M059J (cell line): ENCODE results near the gene TANC1. TPM values are rescaled to one million over a fixed set of nuclear protein-coding genes. Genes with fewer than 3 reads are reported as not detected.
A peak's percentile ranks its signal among the peaks of the same experiment; 100 is the strongest.

Experiments used
- DNase-seq: peaks from one replicate; pipeline ENCODE4 v3.0.0-alpha.2; 2012; ENCODE audit warnings: low read depth
- total RNA-seq: library from RNA; depleted of rRNA; stranded (reverse); fragments of >200 nt; shearing (Covaris generic); gene quantifications from 2 replicates; pipeline ENCODE4 v1.2.3, GENCODE V29; 2014

TANC1 gene
- total RNA-seq, 1 experiment from 2014 or later, result 22.8 TPM

DNA sequence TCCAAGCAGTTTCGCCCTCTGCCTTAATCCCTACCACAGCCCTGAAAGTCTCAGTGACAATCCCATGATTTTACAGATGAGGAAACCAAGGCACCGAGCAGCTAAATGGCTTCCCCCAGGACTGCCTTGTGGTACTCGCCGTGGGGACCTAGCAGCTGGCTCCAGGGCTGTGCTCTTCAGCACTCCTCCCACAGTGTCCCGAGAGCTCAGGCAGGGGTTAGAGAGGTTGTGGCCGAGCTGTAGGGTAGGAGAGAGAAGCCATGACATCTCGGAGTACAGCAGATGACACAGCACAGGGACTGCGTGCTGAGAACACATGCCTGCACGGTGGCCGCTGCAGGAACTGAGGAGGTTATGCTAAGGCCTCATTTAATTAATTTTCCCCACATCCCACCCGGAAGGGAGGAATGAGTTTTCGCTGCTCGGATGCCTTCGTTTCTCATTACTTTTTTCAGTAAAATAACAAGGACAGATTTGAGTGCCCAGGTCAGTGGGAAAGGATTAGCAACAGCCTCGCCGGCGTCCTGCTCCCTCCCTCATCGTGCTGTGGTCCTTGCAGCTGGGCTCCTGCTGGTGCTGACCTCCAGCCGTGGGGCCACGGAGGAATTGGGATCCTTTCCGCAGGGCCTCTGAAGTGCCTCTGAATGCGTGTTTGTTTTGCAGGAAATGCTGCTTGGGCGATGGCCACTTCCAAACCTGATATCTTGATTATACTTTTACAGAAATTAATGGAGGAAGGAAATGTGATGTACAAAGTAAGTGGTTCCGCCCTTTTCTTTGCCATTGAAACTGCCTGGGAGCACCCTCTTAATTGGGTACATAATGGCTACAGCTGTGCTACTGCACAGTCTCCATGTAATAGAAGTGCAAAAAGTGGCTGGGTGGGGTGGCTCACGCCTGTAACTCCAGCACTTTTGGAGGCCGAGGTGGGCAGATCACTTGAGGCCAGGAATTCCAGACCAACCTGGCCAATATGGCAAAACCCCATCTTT is 256.9 kb downstream of the TANC1 start:
- no peak for DNase-seq

DNA sequence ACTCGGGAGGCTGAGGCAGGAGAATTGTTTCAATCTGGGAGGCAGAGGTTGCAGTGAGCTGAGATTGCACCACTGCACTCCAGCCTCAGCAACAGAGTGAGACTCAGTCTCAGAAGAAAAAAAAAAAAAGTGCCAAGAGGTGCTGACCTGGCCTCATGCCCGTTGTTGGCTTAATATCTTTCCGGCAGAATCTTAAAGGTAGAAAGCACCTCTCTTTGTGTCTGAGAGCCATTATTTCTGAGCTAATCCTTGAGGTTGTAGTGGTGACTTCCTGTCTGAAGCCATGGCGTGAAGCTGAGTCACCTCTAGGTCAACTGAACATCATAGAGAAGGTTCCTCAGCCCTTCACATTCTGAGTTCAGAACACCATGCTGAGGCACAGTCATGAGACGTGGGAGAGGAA is 257.6 kb downstream of the TANC1 start:
- DNase-seq, result peak; percentile 84

DNA sequence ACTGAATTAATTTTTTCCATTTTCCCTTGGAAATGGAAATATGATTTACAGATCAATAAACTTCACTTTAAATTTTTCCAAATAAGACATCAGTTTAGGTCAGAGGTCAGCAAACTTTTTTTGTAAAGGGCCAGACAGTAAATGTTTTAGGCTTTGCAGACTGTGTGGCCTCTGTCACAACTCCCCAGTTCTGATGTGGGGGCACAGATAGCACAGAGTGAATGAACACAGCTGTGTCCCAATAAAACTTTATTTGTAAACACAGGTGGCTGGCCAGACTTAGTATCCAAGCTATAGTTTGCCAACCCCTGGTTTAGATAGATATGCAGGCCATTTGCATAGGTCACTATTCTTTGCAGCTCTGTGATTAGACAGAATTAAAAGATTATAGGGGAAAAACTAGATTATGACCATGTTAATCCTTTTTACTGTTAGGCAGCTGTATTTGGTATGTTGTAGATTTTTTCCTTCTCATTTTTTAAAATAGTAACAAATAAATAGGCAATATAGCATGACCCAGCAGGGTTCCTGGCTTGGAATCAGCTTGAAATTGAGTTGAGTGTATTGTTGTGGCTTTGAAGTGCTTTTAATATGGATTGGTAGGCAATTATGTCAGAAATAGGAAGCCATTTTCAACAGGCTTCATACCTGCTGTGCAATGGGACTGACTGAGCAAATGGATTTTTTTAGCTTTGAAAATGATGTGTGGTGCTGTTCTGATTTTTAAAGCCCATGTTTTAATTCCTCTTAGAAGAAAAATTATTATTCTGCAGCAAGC is 258.4 kb downstream of the TANC1 start:
- no peak for DNase-seq

DNA sequence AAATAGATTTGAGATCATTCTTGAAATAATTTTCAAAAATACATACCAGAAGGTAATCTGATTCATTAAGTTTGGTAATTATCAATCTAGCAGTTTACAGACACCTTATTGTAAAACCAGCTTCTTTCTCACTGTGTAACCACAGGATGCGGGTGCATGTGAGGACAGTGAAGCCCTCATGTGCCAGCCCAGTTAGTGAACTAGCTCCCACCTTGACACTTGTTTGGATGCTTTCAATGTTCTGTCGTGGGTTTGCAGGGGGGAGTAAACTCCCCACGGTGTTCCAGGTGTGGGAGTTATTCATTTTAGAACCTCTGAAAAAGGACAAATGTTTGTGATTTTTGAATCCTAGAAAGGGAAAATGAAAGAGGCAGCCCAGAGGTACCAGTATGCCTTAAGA is 259.0 kb downstream of the TANC1 start:
- no peak for DNase-seq

DNA sequence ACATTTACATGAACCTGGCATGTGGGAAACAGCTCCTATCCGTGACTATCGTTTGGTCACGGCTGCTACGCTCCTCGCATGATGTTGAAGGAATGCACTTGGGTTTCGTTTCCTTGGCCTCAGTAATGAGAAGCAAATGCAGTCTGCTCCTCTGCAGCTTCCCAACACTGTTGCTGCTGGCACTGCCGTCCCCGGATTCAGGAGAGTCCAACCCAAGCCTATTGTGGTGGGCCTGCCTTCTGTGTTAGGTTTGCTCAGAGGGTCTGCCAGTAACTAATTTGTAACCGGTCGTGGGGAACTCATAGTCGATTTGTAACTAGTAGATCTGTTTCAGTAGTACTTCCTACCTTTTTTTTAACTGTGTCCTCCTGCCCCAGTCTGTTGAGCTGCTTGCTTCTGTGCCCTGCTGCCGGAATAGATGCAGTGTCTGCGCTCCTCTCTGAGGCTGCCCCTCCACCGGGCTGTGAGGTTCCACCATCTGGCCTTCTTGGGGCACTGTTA is 259.7 kb downstream of the TANC1 start:
- no peak for DNase-seq

DNA sequence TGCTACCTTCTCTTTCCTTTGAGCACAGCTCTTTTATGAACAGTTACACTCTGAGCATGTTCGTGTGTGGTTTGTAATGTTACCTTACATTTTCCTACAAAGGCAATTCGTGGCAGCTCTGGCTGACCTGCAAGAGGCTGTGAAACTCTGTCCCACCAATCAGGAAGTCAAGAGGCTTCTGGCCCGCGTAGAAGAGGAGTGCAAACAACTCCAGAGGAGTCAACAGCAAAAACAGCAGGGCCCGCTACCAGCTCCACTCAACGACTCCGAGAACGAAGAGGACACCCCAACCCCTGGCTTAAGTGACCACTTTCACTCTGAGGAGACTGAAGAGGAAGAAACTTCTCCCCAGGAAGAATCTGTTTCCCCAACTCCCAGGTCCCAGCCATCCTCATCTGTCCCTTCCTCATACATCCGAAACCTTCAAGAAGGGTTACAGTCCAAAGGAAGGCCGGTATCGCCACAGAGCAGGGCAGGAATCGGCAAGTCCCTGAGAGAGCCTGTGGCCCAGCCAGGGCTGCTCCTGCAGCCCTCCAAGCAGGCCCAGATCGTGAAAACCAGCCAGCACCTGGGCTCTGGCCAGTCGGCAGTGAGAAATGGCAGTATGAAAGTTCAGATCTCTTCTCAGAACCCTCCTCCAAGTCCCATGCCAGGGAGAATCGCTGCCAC is 261.2 kb downstream of the TANC1 start:
- DNase-seq, result no peak

DNA sequence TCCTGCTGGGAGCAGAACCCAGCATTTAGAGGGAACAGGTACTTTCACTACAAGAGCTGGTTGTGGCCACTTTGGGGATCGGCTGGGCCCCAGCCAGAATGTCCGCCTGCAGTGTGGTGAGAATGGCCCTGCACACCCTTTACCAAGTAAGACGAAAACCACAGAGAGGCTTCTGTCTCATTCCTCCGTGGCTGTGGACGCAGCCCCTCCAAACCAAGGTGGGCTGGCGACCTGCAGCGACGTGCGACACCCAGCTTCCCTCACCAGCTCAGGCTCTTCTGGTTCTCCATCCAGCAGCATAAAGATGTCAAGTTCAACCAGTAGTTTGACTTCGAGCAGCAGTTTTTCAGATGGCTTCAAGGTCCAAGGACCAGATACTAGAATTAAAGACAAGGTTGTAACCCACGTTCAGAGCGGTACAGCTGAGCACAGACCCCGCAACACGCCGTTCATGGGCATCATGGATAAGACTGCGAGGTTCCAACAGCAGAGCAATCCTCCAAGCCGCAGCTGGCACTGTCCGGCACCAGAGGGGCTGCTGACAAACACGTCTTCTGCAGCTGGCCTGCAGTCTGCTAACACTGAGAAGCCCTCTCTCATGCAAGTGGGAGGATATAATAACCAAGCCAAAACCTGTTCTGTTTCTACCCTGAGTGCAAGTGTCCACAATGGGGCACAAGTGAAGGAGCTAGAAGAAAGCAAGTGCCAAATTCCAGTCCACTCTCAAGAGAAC is 261.9 kb downstream of the TANC1 start:
- no peak for DNase-seq

DNA sequence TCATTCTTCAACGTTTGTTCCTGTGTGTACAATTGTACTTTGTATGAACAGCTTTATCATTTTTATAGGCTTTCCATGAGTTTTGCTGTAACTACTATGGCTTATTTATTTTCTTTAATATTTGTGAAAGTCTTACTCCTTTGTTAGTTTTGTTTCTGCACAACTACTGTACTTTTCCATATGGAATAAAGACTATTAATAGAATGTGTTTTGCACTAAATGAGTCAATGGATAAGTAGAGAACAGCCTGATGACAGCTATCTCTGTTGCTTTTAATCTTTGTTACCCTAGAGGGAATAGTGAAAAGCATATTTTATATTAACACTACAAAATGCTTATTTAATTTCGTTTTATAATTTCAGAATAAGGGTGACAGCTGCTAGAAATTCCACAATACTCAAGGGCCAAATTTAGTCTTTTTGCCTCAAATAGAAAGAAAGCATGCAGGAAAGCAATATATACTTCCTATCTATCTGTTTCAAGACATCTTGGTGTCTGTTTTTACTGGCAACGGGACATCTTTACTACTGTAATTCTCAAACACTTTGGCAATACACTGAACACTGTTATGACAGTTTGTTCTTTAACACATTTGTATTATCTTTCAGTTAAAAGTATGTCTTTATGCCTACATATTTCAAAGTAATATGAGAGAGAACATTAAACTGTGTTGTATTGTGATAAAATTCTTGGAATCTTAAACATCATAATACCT is 264.2 kb downstream of the TANC1 start:
- no peak for DNase-seq

DNA sequence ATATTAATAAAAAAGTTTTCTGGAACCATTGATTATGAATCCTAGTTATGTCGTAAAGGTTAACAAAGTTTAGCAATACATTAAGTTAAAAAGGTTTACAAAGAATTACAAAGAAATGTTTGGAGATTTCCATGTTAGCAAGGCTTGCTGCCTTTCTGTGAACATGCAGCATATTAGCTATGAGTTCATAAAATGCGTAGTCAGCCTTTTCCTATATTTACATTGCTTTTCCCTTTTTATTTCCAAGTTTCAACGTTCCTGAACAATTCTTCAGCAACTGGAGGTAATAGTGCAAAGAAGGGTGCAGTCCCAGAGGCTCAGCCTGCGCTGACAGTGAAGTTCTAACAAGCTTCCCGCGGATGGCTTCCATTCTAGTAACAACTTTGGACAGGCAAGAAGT is 266.4 kb downstream of the TANC1 start:
- DNase-seq, result no peak

DNA sequence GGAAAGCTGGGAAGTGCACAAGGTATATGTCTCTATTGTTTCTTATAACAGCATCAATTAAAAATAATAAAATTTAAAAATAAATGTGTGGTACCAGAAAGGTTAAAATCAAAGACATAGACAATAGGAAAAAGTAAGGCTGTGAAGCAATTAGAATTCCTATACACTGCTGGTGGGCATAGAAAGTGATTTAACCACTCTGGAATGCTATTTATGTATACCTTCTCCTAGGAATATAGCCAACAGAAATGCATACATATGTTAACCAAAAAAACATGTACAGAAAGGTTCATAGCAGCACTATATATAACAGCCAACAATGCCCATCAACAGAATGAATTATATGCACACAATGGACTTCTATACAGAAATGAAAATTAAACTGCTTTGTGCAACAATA is 275.1 kb downstream of the TANC1 start:
- DNase-seq, result no peak

DNA sequence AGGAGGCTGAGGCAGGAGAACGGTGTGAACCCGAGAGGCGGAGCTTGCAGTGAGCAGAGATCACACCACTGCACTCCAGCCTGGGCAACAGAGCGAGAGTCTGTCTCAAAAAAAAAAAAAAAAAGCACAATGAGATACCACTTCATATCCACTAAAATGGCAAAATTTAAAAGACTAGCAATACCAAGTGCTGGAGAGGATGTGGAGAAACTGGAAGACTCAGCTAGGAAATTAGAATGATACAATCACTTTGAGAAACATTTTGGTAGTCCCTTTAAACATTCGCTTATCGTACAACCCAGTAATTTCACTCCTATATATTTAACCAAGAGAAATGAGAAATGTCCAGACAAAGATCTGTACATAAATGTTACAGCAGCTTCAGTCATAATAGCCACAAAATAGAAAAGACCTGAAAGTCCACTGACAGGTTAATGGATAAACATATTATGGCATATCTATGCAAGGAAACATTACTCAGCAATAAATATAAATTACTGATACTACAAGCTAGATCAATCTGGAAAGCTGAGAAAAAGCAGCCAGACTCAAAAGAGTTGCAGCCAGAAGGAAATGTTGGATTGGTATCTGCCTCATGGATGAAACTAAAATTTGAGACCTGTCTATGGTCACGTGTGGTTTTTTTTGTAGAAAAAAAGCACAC is 278.0 kb downstream of the TANC1 start:
- DNase-seq, result no peak

DNA sequence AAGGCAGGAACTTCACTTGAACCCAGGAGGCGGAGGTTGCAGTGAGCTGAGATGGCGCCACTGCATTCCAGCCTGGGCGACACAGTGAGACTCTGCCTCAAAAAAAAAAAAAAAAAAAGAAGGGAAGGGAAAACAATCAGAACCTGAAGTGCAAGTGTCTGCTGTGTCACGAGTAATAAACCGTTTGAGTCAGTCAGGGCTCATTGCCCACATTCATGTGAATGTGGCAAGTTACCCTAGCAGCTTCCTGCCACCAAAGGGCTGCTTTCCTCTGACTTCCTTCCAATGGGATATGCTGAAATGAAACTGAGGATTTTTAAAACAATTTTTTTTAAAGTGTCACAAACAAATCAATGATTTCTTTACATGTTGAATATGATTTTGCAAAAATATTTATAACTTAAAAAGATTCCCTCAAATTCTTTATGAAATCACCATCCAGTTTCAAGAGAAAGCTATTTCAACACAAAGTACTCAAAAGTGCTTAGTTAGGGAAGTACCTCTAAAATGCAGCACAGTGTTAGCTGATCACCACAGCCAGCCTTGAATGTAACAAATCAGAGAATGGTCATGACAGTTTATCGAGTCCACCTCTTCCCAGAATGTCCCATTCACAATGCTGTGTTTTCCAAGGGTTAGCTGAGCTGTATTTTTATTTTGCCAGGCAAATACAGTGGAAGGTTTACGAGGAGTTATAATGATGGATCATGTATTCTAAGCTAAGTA is 281.7 kb downstream of the TANC1 start:
- peak; percentile 95 for DNase-seq

DNA sequence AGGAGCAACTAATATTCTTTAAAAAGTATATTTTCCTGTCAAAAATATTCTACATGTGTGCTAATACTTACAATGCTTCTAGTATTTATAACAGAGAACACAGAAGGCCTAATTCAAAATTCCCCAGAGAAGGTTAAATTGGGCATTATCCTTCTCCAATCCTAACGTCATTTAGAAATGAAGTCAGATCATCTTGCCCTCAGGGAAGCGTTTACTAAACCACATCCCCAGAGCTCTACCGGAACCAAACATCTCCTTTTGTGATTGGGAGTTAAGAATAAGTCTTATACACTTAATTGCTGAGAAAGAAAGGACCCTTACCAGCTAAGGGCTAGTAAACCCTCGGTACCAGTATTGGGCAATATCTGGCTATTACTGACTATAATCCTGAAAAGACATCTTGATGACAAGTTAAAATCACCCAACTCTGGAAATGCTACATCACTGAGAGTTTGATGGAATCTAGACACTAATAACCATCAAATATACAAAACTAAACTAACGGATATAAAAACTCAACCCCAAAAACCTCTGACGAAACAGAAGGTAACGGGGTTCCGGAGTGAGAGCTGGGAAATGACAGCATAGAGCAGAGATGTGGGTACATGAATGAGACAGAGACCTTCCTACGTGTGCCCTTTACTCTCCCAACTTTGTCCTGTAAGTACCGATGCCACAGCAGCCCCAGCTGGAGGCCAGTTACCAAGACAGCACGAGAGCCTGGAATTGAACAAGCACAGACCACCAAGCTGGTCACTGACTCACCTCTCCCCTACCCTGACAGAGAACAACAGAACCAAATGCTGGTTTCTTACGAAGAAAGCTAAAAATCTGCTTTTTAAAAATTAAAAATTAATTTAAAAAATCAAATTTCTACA is 283.1 kb downstream of the TANC1 start:
- peak; percentile 70 for DNase-seq

DNA sequence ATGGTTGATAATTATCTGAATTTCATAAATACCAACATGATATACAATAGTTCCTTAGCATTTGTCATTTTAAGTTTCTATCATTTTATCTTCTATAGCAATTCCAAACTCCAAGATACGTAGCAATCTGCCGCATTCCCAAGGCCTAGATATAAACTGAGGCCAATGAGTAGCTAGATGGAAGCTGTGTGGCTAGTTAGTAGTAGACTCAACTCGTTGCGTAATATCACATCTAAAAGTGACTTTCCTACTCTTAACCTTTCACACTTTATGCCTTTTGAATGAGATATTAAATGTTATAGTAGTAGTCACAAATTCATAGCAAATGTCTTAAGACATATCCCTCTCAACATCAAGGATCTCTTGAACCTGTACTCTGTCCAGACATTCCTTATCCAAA is 284.5 kb downstream of the TANC1 start:
- no peak for DNase-seq

DNA sequence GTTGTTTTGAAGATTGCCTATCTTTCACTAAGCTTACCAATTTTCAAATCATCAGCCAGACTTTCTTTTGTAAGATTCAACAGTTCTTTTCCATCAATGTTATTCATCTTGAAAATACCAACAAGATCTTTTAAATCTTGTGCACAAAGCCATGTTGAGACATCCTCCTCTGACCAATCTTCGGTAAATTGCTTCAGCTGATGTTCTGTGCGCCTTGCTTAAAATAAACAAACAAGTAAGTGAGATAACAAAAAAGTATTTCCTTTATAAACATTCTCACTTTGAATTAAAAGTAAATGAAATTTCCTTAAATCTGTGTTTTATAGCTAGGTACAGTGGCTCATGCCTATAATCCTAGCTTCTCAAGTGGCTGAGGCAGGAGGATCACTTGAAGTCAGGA is 287.7 kb downstream of the TANC1 start:
- DNase-seq, result peak; percentile 67

DNA sequence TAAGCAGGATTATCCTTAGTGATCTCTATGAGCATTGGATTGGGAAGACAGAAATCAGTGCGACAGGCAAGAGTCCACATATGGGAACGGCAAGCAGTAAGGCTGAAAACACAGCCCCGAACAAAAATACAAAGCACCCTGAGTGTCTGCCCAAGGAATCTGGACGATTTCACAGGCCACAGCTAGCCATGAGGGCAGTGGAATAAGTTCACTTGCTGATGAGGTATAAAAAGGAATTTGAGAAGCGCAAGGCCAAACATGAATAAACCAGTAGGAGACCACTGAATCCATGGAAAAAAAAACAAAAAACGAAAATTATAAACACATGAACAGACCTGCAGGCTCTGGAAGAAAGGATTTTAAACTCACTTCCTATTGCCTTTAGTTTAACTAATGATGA is 293.8 kb downstream of the TANC1 start:
- no peak for DNase-seq

DNA sequence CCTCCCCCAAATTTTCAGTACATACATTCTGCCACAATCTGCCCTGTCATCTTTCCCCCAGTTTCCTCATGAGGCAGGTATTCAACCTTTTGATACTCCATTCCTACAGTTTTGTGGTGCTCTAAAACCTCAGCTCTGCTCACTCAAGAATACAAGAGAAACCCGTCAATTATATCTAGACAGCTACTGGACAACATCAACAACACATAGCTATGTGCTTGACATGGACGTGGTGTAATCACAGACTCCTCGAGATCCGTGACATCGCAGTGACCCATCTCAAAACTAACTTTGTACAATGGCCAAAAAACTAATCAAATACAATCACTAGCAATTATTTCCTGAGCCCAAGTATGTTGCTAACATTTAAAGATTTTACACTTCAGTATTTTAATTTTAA is 294.5 kb downstream of the TANC1 start:
- DNase-seq, result no peak

DNA sequence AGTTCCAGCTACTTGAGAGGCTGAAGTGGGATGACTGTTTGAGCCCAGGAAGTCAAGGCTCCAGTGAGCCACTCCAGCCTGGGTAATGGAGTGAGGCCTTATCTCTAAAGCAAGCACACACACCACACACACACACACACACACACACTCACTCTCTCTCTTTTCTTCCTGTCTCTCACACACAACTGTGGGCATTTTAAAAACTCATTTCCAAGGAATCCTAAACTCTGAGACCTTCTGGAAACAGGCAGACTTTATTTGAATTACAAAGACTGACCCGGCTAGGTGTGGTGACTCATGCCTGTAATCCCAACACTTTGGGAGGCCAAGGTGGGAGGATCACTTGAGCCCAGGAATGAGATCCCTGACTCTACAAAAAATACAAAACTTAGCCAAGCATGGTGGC is 296.7 kb downstream of the TANC1 start:
- peak; percentile 86 for DNase-seq

DNA sequence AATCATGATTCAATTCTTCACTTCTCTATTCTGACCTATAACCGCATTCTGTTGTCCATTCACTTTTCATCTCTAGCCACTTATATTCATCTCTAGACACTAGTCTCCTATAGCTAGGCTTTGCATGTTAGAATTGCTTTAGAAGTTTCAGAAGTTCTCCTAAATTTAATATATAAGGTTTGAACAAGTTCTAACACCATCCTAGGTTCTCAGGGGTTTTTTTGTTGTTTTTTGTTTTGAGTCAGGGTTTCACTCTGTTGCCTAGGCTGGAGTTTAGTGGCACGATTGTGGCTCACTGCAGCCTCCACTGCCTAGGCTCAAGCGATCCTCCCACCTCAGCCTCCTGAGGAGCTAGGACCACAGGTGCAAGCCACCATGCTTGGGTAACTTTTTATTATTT is 298.1 kb downstream of the TANC1 start:
- DNase-seq, result no peak
